Measurements from ENCODE around the gene MYO1E. TPM values are rescaled to one million over a fixed set of nuclear protein-coding genes. Genes with fewer than 3 reads are reported as not detected.

The MYO1E gene
- total RNA-seq, 1 experiment from 2014 or later: 83.6 TPM

GRCh38 chr15:59350421-59350732 is 22.3 kb downstream of the MYO1E start (continued):
- TF ChIP-seq, protein P1, sequence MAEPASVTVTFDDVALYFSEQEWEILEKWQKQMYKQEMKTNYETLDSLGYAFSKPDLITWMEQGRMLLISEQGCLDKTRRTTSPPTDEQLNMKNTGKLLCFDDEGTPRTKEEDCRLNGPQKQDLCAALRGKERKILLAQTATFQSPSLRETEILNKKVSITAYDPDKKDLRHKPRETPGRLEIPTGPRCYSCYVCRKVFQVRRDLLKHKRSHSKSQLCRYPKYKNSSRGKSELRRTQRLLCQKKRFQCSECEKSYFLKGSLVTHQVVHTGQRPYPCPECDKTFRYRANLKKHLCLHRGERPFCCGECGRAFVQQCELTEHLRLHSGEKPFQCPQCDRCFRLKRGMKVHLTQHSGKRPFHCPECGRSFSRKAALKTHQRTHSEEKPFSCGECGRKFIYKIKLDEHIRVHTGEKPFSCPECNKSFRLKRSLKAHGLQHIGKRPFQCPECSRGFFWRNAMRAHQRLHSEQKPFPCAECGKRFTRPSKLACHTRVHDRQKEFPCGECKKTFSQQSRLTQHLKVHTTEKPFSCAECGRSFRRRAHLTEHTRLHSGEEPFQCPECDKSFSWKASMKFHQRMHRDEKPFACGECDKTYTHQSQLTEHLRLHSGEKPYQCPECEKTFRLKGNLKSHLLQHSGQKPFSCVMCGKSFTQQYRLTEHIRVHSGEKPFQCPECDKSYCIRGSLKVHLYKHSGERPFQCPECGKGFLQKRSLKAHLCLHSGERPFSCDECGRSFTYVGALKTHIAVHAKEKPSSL (CRISPR knock-in tag; conservative IDR thresholded peaks at IDR 0.05): no peak

DNA sequence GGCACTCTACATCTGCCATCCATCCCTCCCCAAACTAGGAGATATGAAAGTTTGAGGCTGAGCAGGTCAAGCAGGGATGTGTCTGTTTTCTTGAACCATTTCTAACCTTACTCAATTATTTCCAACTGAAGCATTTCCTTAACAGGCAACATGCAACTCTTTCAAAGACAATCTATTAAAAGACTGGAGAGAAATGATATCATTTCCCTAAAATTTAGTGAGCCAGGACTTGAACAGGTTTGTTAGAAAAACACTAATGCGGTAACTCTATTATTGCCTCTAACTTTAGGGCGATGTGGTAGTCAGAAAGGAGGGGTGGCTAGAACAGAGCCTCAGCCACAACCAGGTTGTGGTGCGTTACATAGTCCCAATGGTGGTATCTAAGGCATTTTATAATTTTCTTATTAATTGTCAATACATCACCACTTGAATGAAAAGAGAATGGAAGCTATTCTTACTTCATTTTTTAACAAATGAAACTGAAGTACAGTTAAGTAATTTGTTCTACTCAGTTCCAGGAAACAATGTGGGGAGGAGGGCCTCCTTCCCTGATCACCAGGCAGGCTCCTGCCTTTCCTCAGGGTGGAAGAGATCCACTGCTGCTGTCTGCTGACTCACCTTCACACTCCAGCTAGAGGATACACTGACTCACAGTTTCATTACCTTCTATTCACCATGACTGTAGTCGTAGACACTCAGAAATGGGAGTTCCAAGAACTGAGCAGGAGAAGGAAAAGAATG is 22.8 kb downstream of the MYO1E start:
- Mint-ChIP-seq H3K27me3 (ENCODE audit: low read depth) (peaks cover 37% of the 10 kb centered on the region), H3K4me1 (peaks cover 86% of the 10 kb centered on the region), H3K27ac (peak overlapping the region; percentile 68), H3K36me3 (peaks cover 3% of the 10 kb centered on the region; the same call in 1 of the 2 replicates), H3K9me3 (no peaks in the 10 kb centered on the region), H3K4me3 (no peak overlapping the region; the same call in 1 of the 2 replicates)
- POLR2A ChIA-PET: interaction anchor here (0.8 kb wide), 1 partner anchor 23 kb away, joined by 3 read pairs; no protein-coding TSS in a partner anchor
- CTCF ChIA-PET: no interaction called here
- peak; percentile 14 for ATAC-seq
- no peak for DNase-seq (ENCODE audit: low spot score)
- no peak for TF ChIP-seq ZMAT4 (CRISPR knock-in tag; IDR thresholded peaks at IDR 0.05)
- no peak for TF ChIP-seq SMAD3 (CRISPR knock-in tag; IDR thresholded peaks at IDR 0.05; ENCODE audit: borderline replicate concordance)
- no peak for TF ChIP-seq ZBTB21 (CRISPR knock-in tag; IDR thresholded peaks at IDR 0.05; ENCODE audit: borderline replicate concordance)
- TF ChIP-seq HMGA2 (CRISPR knock-in tag; IDR thresholded peaks at IDR 0.05): no peak
- no peak for TF ChIP-seq ATF2 (CRISPR knock-in tag; IDR thresholded peaks at IDR 0.05; ENCODE audit: borderline replicate concordance, low read depth)
- no peak for TF ChIP-seq FOXP1 (CRISPR knock-in tag; IDR thresholded peaks at IDR 0.05; ENCODE audit: borderline replicate concordance)
- TF ChIP-seq ZSCAN18 (CRISPR knock-in tag; IDR thresholded peaks at IDR 0.05): no peak
- no peak for TF ChIP-seq ZNF219 (CRISPR knock-in tag; IDR thresholded peaks at IDR 0.05; ENCODE audit: borderline replicate concordance)
- TF ChIP-seq JAZF1 (CRISPR knock-in tag; IDR thresholded peaks at IDR 0.05): no peak
- TF ChIP-seq, protein P2, sequence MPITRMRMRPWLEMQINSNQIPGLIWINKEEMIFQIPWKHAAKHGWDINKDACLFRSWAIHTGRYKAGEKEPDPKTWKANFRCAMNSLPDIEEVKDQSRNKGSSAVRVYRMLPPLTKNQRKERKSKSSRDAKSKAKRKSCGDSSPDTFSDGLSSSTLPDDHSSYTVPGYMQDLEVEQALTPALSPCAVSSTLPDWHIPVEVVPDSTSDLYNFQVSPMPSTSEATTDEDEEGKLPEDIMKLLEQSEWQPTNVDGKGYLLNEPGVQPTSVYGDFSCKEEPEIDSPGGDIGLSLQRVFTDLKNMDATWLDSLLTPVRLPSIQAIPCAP (CRISPR knock-in tag; IDR thresholded peaks at IDR 0.05): no peak
- TF ChIP-seq, protein P3, sequence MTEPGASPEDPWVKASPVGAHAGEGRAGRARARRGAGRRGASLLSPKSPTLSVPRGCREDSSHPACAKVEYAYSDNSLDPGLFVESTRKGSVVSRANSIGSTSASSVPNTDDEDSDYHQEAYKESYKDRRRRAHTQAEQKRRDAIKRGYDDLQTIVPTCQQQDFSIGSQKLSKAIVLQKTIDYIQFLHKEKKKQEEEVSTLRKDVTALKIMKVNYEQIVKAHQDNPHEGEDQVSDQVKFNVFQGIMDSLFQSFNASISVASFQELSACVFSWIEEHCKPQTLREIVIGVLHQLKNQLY (CRISPR knock-in tag; IDR thresholded peaks at IDR 0.05): no peak
- TF ChIP-seq TP53 (CRISPR knock-in tag; IDR thresholded peaks at IDR 0.05): no peak
- no peak for TF ChIP-seq ZNF532 (CRISPR knock-in tag; IDR thresholded peaks at IDR 0.05; ENCODE audit: borderline replicate concordance)
- TF ChIP-seq ZNF396 (CRISPR knock-in tag; IDR thresholded peaks at IDR 0.05; ENCODE audit: borderline replicate concordance): no peak
- no peak for TF ChIP-seq ESRRA (CRISPR knock-in tag; IDR thresholded peaks at IDR 0.05; ENCODE audit: borderline replicate concordance)
- TF ChIP-seq SP1 (CRISPR knock-in tag; conservative IDR thresholded peaks at IDR 0.05): no peak
- TF ChIP-seq, protein P4, sequence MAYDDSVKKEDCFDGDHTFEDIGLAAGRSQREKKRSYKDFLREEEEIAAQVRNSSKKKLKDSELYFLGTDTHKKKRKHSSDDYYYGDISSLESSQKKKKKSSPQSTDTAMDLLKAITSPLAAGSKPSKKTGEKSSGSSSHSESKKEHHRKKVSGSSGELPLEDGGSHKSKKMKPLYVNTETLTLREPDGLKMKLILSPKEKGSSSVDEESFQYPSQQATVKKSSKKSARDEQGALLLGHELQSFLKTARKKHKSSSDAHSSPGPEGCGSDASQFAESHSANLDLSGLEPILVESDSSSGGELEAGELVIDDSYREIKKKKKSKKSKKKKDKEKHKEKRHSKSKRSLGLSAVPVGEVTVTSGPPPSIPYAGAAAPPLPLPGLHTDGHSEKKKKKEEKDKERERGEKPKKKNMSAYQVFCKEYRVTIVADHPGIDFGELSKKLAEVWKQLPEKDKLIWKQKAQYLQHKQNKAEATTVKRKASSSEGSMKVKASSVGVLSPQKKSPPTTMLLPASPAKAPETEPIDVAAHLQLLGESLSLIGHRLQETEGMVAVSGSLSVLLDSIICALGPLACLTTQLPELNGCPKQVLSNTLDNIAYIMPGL (CRISPR knock-in tag; IDR thresholded peaks at IDR 0.05): no peak
- no peak for TF ChIP-seq MXD4 (CRISPR knock-in tag; IDR thresholded peaks at IDR 0.05; ENCODE audit: borderline replicate concordance)
- no peak for TF ChIP-seq NFATC4 (CRISPR knock-in tag; IDR thresholded peaks at IDR 0.05)
- no peak for TF ChIP-seq EMX1 (CRISPR knock-in tag; IDR thresholded peaks at IDR 0.05)
